Gastrocnemius medialis (tissue), 4 donors: ENCODE measurements around the gene SCG5. TPM values are rescaled to one million over a fixed set of nuclear protein-coding genes. Genes with fewer than 3 reads are reported as not detected.

Experiments used
- ATAC-seq, 2 donors: fragments of 150-250 bp; one replicate each; pipeline ENCODE4 v1.9.1; 2016
- DNase-seq, 2 donors: peaks; one replicate each; pipeline ENCODE4 v3.0.0-alpha.2; 2019
- H3K27ac ChIP-seq, 4 donors: fragments of 200-600 bp; sonication (generic); 1 replicate in 1 of 4; 2 replicates in 3 of 4; pipeline ENCODE4 v1.5.1; 2016 to 2018; ENCODE audit warnings: mild to moderate bottlenecking in 2 of 4, moderate library complexity in 1 of 4
- H3K27me3 ChIP-seq, 3 donors: fragments of 200-600 bp; sonication (generic) in 2 of 3; 1 replicate in 1 of 3; 2 replicates in 2 of 3; pipeline versions ENCODE4 v1.5.1 to v1.6.0; 2016 to 2019; ENCODE audit warnings: mild to moderate bottlenecking in 1 of 3, moderate library complexity in 1 of 3
- H3K36me3 ChIP-seq, 2 donors: fragments of 200-600 bp; sonication (generic) in 1 of 2; one replicate each; pipeline ENCODE4 v1.5.1; 2017 to 2018
- H3K4me1 ChIP-seq, 2 donors: fragments of 200-600 bp; sonication (generic) in 1 of 2; one replicate each; pipeline ENCODE4 v1.5.1; 2016 to 2017; ENCODE audit warnings: mild to moderate bottlenecking in 2 of 2
- H3K4me3 ChIP-seq, 4 donors: fragments of 200-600 bp; sonication (generic) in 3 of 4; 1 replicate in 1 of 4; 2 replicates in 3 of 4; pipeline ENCODE4 v1.5.1; 2016 to 2019; ENCODE audit warnings: mild to moderate bottlenecking in 2 of 4
- H3K9me3 ChIP-seq, 3 donors: fragments of 200-600 bp; sonication (generic) in 2 of 3; 1 replicate in 1 of 3; 2 replicates in 2 of 3; pipeline ENCODE4 v1.5.1; 2016 to 2019
- POLR2A ChIP-seq, 2 donors: fragments of 450-650 bp; IDR thresholded peaks; one replicate each; pipeline ENCODE4 v1.6.1; 2017; ENCODE audit warnings: antibody characterized with exemption in 2 of 2, mild to moderate bottlenecking in 2 of 2, moderate library complexity in 2 of 2
- in situ Hi-C, 4 donors: fragments of 200-750 bp; cut with MboI; loops; one replicate each; pipeline versions ENCODE4 v1.15.0 to v1.8.0; 2017; ENCODE audit warnings: low sequenced_read_pairs in 4 of 4
- intact Hi-C: fragments of 100-400 bp; cut with DNase I; formaldehyde crosslinking; loops from one replicate; pipeline ENCODE4 v1.15.1; 2023; ENCODE audit warnings: low total_unique reads
- total RNA-seq, 4 donors: library from RNA; depleted of rRNA; stranded (reverse); fragments of >200 nt; gene quantifications; one replicate each; pipeline versions ENCODE4 v1.1.0 to v1.2.3, GENCODE V29; 2016
- TF ChIP-seq, protein P1 (sequence below), 5 experiments: fragments of 450-650 bp in 3 of 5; fragments of 200-600 bp in 2 of 5; sonication (generic) in 2 of 5; IDR thresholded peaks in 4 of 5; conservative IDR thresholded peaks in 1 of 5; 1 replicate in 4 of 5; 2 replicates in 1 of 5; pipeline ENCODE4 v1.5.1; 2016 to 2019; ENCODE audit warnings: antibody characterized with exemption in 5 of 5, mild to moderate bottlenecking in 3 of 5, moderate library complexity in 3 of 5

The SCG5 gene
- total RNA-seq, 4 donors from 2014 or later = 0.53 TPM; not detected in 3

DNA sequence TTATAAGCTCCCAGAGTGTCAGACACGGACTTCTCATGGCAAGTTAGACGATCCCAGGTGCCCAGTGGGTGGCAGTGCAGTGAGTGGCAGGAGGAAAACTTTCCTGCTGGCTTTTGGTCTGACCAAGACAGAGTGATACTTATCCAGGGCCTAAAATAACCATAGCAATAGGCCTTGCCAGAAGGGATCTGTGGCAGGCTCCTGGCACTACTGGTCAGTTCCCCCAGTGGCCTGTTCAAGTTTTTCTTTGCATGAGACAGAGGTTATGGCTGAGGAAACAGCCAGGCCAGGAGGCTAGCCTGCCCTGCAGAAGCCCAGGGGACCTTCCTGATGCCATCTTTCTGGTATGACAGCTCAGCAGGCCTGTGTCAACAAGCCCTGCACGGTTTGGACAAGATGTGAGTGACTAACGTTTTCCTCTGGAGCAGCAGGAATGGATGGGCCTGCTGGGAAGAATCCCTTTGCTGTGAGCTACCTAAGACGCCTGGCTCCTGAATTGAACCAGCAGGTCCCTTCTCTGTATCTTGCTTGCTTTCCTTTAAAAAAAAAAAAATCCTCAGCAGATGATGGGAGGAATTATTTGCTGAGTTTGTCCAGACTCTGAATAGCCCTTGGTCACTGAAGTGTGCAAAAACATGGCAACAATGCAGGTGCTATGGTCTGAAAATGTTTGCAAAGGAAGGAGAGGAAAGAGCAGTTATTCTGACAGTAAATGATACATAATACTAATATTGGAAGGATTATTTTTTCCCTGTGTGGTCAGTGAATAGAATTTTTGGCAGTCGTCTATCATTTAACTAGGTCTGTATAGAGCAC lies 18.0 kb downstream of the SCG5 start:
- DNase-seq = peak; percentile 3 to 56
- in situ Hi-C loops = loop anchor here (25.0 kb wide), 2 partner anchors 328 to 478 kb away; no protein-coding TSS in a partner anchor
- Histone ChIP-seq H3K27me3 (no peaks in the 10 kb centered on the region), H3K9me3 (no peaks in the 10 kb centered on the region), H3K27ac (peak overlapping the region in 1 of 4 donors; percentile 38), H3K4me3 (no peak overlapping the region), H3K4me1 (peaks cover 13 to 17% of the 10 kb centered on the region in 2 donors), H3K36me3 (no peaks in the 10 kb centered on the region)
- peak; percentile 85 to 97 for ATAC-seq
- intact Hi-C loops = loop anchor here (5.0 kb wide), 1 partner anchor 298 kb away; no protein-coding TSS in a partner anchor
- TF ChIP-seq POLR2A (IDR thresholded peaks at IDR 0.05) = no peak
- TF ChIP-seq, protein P1, sequence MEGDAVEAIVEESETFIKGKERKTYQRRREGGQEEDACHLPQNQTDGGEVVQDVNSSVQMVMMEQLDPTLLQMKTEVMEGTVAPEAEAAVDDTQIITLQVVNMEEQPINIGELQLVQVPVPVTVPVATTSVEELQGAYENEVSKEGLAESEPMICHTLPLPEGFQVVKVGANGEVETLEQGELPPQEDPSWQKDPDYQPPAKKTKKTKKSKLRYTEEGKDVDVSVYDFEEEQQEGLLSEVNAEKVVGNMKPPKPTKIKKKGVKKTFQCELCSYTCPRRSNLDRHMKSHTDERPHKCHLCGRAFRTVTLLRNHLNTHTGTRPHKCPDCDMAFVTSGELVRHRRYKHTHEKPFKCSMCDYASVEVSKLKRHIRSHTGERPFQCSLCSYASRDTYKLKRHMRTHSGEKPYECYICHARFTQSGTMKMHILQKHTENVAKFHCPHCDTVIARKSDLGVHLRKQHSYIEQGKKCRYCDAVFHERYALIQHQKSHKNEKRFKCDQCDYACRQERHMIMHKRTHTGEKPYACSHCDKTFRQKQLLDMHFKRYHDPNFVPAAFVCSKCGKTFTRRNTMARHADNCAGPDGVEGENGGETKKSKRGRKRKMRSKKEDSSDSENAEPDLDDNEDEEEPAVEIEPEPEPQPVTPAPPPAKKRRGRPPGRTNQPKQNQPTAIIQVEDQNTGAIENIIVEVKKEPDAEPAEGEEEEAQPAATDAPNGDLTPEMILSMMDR (IDR thresholded peaks at IDR 0.05 in 4 of 5, conservative IDR thresholded peaks at IDR 0.05 in 1 of 5) = peak in 1 of 5 experiments; percentile 19

DNA sequence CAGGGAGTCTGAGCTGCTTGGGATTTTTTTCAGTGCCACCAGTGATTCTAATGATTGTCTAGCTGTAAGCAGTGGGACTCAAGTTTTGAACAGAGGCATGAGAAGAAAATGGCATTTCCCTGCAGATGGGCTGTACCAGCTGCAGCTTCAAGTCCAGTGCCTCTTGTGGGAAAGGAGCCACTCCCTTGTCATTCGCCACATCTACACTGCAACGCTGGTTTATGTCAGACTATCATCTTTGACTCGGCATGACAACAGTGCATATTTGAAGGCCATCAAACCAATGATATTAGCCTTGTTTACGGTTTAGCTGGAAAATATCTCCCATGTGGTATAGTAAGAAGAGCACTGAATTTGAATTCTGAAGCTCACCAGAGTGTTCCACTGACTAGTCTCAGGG lies 22.2 kb downstream of the SCG5 start:
- no peak for ATAC-seq
- TF ChIP-seq, protein P1 (IDR thresholded peaks at IDR 0.05 in 4 of 5, conservative IDR thresholded peaks at IDR 0.05 in 1 of 5) = no peak
- TF ChIP-seq POLR2A (IDR thresholded peaks at IDR 0.05) = no peak

DNA sequence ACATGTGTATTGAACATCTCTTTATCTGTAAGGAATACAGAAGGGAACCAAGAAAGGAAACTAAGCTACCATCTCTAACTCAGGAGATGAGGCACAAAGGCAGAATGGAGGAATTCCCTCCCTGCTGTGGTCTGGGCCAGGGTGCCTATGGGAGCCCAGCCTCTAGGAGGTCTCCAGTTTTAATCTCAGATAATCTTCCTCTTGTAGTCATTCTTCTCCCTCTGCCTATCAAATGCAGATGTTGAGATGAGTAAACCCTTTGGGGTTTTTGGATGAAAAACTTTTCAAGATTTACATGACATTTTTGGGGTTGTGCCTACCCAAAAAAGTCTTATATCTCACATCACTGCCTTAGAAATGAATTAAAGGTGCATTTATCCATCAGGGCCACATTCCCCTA lies 23.3 kb downstream of the SCG5 start:
- H3K4me1 ChIP-seq = peaks cover 5 to 8% of the 10 kb centered on the region in 2 donors
- in situ Hi-C loops = loop anchor here (25.0 kb wide), 2 partner anchors 323 to 473 kb away; no protein-coding TSS in a partner anchor
- no peak overlapping the region for H3K27ac ChIP-seq
- no peaks in the 10 kb centered on the region for H3K9me3 ChIP-seq
- ATAC-seq (no peak), DNase-seq (no peak)
- no peaks in the 10 kb centered on the region for H3K36me3 ChIP-seq
- intact Hi-C loops = loop anchor here (5.0 kb wide), 1 partner anchor 293 kb away; no protein-coding TSS in a partner anchor
- H3K27me3 ChIP-seq = no peaks in the 10 kb centered on the region
- H3K4me3 ChIP-seq = no peak overlapping the region
- no peak for TF ChIP-seq POLR2A (IDR thresholded peaks at IDR 0.05)
- TF ChIP-seq, protein P1 (IDR thresholded peaks at IDR 0.05 in 4 of 5, conservative IDR thresholded peaks at IDR 0.05 in 1 of 5) = no peak

More for the DNA sequence above, 22.2 kb downstream of the SCG5 start:
- no peak for DNase-seq
- H3K4me1 ChIP-seq = peaks cover 13 to 17% of the 10 kb centered on the region in 2 donors
- intact Hi-C loops (loop anchor here (2.0 to 5.0 kb wide), 2 partner anchors 294 to 331 kb away; no protein-coding TSS in a partner anchor), in situ Hi-C loops (loop anchor here (25.0 kb wide), 2 partner anchors 324 to 474 kb away; no protein-coding TSS in a partner anchor)
- H3K4me3 ChIP-seq = no peak overlapping the region
- H3K9me3 ChIP-seq = no peaks in the 10 kb centered on the region
- H3K27me3 ChIP-seq = no peaks in the 10 kb centered on the region
- H3K36me3 ChIP-seq = no peaks in the 10 kb centered on the region
- no peak overlapping the region for H3K27ac ChIP-seq

DNA sequence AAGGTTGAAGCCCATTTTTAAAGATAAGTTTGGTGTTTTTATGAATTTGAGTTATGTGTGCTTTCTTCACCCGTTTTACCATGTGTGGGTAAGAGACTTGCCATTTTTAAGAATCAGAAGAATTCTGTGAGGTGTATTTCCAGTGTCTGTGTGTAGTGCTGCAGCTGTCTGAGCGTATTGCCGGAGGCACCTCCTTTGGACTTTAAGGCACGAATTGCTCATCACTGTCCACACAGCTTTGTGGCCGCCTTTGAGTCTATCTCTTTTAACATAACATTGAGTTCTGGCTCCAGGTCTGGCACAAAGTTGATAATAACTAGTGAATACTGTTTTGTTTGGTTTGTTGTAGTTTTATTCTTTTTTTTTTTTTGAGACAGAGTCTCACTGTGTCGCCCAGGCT lies 25.8 kb downstream of the SCG5 start:
- Histone ChIP-seq H3K4me1 (no peaks in the 10 kb centered on the region), H3K4me3 (no peak overlapping the region), H3K27me3 (no peaks in the 10 kb centered on the region), H3K9me3 (no peaks in the 10 kb centered on the region), H3K36me3 (no peaks in the 10 kb centered on the region), H3K27ac (no peak overlapping the region)
- ATAC-seq = no peak
- no peak for TF ChIP-seq POLR2A (IDR thresholded peaks at IDR 0.05)
- TF ChIP-seq, protein P1 (IDR thresholded peaks at IDR 0.05 in 4 of 5, conservative IDR thresholded peaks at IDR 0.05 in 1 of 5) = no peak
- intact Hi-C loops = no loop called here
- in situ Hi-C loops = loop anchor here (25.0 kb wide), 2 partner anchors 320 to 470 kb away; no protein-coding TSS in a partner anchor
- no peak for DNase-seq
